Sigmoid colon (tissue), 4 donors: Measurements from ENCODE around the gene DHRS9.

Source experiments
- EP300 ChIP-seq, 4 donors: sonication (generic); formaldehyde crosslinking; IDR thresholded peaks; one replicate each; pipeline ENCODE4 v1.6.1; 2017; ENCODE audit warnings: antibody characterized with exemption in 4 of 4
- POLR2A ChIP-seq, 2 donors: fragments of 450-650 bp; IDR thresholded peaks; one replicate each; pipeline ENCODE4 v1.6.1; 2016; ENCODE audit warnings: antibody characterized with exemption in 2 of 2, mild to moderate bottlenecking in 2 of 2, moderate library complexity in 2 of 2
- POLR2AphosphoS5 ChIP-seq, 4 donors: sonication (generic); formaldehyde crosslinking; IDR thresholded peaks; one replicate each; pipeline ENCODE4 v1.6.1; 2017; ENCODE audit warnings: antibody characterized with exemption in 4 of 4
- TF ChIP-seq, protein P1 (sequence below), 4 experiments: fragments of 450-650 bp in 3 of 4; fragments of 200-600 bp in 1 of 4; IDR thresholded peaks; one replicate each; pipeline ENCODE4 v1.5.1; 2016 to 2019; ENCODE audit warnings: antibody characterized with exemption in 4 of 4, mild to moderate bottlenecking in 3 of 4, moderate library complexity in 2 of 4

DNA sequence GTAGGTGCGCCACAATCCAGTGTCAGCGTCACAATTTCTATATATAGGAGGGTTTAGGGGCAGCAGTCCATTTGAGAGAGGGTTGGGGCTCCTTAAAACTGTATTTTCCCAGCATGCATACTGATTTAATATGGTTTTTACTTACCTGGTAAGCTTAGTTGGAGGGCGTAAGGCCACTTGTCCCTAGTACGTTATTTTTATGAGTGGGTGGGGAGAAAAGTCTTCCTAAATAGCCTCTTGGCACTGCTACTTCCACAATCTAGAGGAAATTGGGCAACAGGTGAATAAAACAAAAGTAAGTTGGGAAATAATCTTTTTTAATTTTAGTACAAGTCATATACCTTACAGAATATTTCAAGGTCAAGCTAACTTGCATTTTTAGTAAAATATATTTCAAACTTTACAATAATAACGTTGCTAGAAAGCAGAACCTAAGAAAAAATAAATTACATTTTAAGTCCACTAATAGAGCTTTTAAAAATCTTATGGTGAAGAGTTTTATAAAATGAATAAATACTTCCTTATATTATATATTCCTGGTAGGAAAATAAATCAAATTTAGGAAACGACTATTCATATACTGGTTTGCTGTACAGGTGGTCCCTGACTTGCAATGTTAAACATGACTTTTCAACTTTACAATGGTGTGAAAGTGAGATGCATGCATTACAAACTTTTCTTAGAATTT lies 20.9 kb downstream of the DHRS9 start:
- TF ChIP-seq, protein P1, sequence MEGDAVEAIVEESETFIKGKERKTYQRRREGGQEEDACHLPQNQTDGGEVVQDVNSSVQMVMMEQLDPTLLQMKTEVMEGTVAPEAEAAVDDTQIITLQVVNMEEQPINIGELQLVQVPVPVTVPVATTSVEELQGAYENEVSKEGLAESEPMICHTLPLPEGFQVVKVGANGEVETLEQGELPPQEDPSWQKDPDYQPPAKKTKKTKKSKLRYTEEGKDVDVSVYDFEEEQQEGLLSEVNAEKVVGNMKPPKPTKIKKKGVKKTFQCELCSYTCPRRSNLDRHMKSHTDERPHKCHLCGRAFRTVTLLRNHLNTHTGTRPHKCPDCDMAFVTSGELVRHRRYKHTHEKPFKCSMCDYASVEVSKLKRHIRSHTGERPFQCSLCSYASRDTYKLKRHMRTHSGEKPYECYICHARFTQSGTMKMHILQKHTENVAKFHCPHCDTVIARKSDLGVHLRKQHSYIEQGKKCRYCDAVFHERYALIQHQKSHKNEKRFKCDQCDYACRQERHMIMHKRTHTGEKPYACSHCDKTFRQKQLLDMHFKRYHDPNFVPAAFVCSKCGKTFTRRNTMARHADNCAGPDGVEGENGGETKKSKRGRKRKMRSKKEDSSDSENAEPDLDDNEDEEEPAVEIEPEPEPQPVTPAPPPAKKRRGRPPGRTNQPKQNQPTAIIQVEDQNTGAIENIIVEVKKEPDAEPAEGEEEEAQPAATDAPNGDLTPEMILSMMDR (IDR thresholded peaks at IDR 0.05), result no peak
- TF ChIP-seq POLR2A (IDR thresholded peaks at IDR 0.05) (no peak), EP300 (IDR thresholded peaks at IDR 0.05) (no peak), POLR2AphosphoS5 (IDR thresholded peaks at IDR 0.05) (no peak)
